ENCODE results near the gene HELLS.

GRCh38 chr10:94571528-94571927, 25.9 kb downstream of the HELLS start:
- TF ChIP-seq, protein P1, sequence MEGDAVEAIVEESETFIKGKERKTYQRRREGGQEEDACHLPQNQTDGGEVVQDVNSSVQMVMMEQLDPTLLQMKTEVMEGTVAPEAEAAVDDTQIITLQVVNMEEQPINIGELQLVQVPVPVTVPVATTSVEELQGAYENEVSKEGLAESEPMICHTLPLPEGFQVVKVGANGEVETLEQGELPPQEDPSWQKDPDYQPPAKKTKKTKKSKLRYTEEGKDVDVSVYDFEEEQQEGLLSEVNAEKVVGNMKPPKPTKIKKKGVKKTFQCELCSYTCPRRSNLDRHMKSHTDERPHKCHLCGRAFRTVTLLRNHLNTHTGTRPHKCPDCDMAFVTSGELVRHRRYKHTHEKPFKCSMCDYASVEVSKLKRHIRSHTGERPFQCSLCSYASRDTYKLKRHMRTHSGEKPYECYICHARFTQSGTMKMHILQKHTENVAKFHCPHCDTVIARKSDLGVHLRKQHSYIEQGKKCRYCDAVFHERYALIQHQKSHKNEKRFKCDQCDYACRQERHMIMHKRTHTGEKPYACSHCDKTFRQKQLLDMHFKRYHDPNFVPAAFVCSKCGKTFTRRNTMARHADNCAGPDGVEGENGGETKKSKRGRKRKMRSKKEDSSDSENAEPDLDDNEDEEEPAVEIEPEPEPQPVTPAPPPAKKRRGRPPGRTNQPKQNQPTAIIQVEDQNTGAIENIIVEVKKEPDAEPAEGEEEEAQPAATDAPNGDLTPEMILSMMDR (IDR thresholded peaks at IDR 0.05) = no peak
- TF ChIP-seq ZFX (IDR thresholded peaks at IDR 0.05; ENCODE audit: borderline replicate concordance) = no peak
